Neural cell (in vitro differentiated cells): ENCODE results near the gene UBE3B. TPM values are rescaled to one million over a fixed set of nuclear protein-coding genes. Genes with fewer than 3 reads are reported as not detected.

Experiments
- H2AFZ ChIP-seq: fragments of 200-600, 300-800 bp; sonication (generic), shearing (Covaris generic); 2 replicates; pipeline ENCODE4 v1.6.0; 2014; ENCODE audit warnings: low read depth, mild to moderate bottlenecking, antibody characterized with exemption, low read length, moderate library complexity
- H3F3A ChIP-seq: fragments of 200-600 bp; shearing (Covaris generic); 2 replicates; pipeline ENCODE4 v1.6.1; 2016; ENCODE audit warnings: mild to moderate bottlenecking, moderate library complexity, mixed read lengths, antibody characterized with exemption, low read length; ENCODE audit not compliant: insufficient read depth, poor library complexity, severe bottlenecking
- H3K27ac ChIP-seq: fragments of 200-600, 300-800 bp; sonication (generic), shearing (Covaris generic); 2 replicates; pipeline ENCODE4 v1.5.1; 2014; ENCODE audit warnings: mild to moderate bottlenecking, low read length, moderate library complexity
- H3K27me3 ChIP-seq: fragments of 300-800, 200-600 bp; sonication (generic), shearing (Covaris generic); 2 replicates; pipeline ENCODE4 v1.6.0; 2014; ENCODE audit warnings: mild to moderate bottlenecking, low read depth, low read length, moderate library complexity; ENCODE audit not compliant: insufficient read depth
- H3K36me3 ChIP-seq: fragments of 300-800, 200-600 bp; sonication (generic), shearing (Covaris generic); 2 replicates; pipeline ENCODE4 v1.5.1; 2014; ENCODE audit warnings: mild to moderate bottlenecking, antibody characterized with exemption, low read length, moderate library complexity; ENCODE audit not compliant: insufficient read depth
- H3K4me2 ChIP-seq: fragments of 300-800, 200-600 bp; sonication (generic), shearing (Covaris generic); 2 replicates; pipeline ENCODE4 v1.6.0; 2014; ENCODE audit warnings: mild to moderate bottlenecking, low read length
- H3K4me3 ChIP-seq: fragments of 300-800, 200-600 bp; sonication (generic), shearing (Covaris generic); 2 replicates; pipeline ENCODE4 v1.5.1; 2014; ENCODE audit warnings: mild to moderate bottlenecking, low read length, moderate library complexity
- H3K79me2 ChIP-seq: fragments of 200-600 bp; shearing (Covaris generic); replicated peaks from 2 replicates; pipeline ENCODE4 v1.6.0; 2014; ENCODE audit warnings: mild to moderate bottlenecking, low read length, moderate library complexity; ENCODE audit not compliant: insufficient read depth
- H3K9ac ChIP-seq: fragments of 300-800, 200-600 bp; sonication (generic), shearing (Covaris generic); 2 replicates; pipeline ENCODE4 v1.6.1; 2016; ENCODE audit warnings: mild to moderate bottlenecking, low read length, mixed read lengths
- H3K9me2 ChIP-seq: fragments of 200-600 bp; shearing (Covaris generic); 2 replicates; pipeline ENCODE4 v1.6.1; 2016; ENCODE audit warnings: mild to moderate bottlenecking, low read length, mixed read lengths; ENCODE audit not compliant: insufficient read depth
- H3K9me3 ChIP-seq: fragments of 200-600, 300-800 bp; sonication (generic), shearing (Covaris generic); 2 replicates; pipeline ENCODE4 v1.6.1; 2016; ENCODE audit warnings: mild to moderate bottlenecking, mixed run types, low read length, moderate library complexity, mixed read lengths
- H4K20me1 ChIP-seq: fragments of 200-600 bp; shearing (Covaris generic); 2 replicates; pipeline ENCODE4 v1.6.1; 2016; ENCODE audit warnings: mild to moderate bottlenecking, mixed run types; ENCODE audit not compliant: insufficient read depth
- CTCF ChIP-seq: fragments of 450-650 bp; IDR thresholded peaks from 2 replicates; pipeline ENCODE4 v1.5.1; 2014; ENCODE audit warnings: antibody characterized with exemption, mild to moderate bottlenecking, moderate library complexity; ENCODE audit not compliant: poor library complexity, severe bottlenecking
- EP300 ChIP-seq: fragments of 450-650 bp; conservative IDR thresholded peaks from 2 replicates; pipeline ENCODE4 v1.6.1; 2014; ENCODE audit warnings: antibody characterized with exemption, mild to moderate bottlenecking, moderate library complexity; ENCODE audit not compliant: poor library complexity, severe bottlenecking
- EZH2 ChIP-seq: fragments of 200-600, 300-800 bp; shearing (Covaris generic), sonication (generic); IDR thresholded peaks from 2 replicates; pipeline ENCODE4 v1.6.1; 2014; ENCODE audit warnings: antibody characterized with exemption, low read length, borderline replicate concordance, mild to moderate bottlenecking; ENCODE audit not compliant: insufficient read depth, poor library complexity, severe bottlenecking
- MXI1 ChIP-seq: fragments of 450-650 bp; conservative IDR thresholded peaks from 2 replicates; pipeline ENCODE4 v1.6.1; 2014; ENCODE audit warnings: antibody characterized with exemption, mild to moderate bottlenecking; ENCODE audit not compliant: poor library complexity, severe bottlenecking
- POLR2AphosphoS5 ChIP-seq: IDR thresholded peaks from 2 replicates; pipeline ENCODE4 v1.6.1; 2012
- RAD21 ChIP-seq: fragments of 450-650 bp; conservative IDR thresholded peaks from 2 replicates; pipeline ENCODE4 v1.6.1; 2014; ENCODE audit warnings: antibody characterized with exemption, mild to moderate bottlenecking, moderate library complexity
- REST ChIP-seq: IDR thresholded peaks from 2 replicates; pipeline ENCODE4 v1.6.1; 2012; ENCODE audit warnings: borderline replicate concordance
- SMC3 ChIP-seq: fragments of 450-650 bp; conservative IDR thresholded peaks from 2 replicates; pipeline ENCODE4 v1.6.1; 2014; ENCODE audit warnings: antibody characterized with exemption, mild to moderate bottlenecking, moderate library complexity; ENCODE audit not compliant: poor library complexity
- TAF1 ChIP-seq: IDR thresholded peaks from 2 replicates; pipeline ENCODE4 v1.6.1; 2012; ENCODE audit warnings: low read depth
- polyA plus RNA-seq: library from polyadenylated mRNA; depleted of rRNA; stranded (reverse); fragments of >200 nt; gene quantifications from 2 replicates; pipeline ENCODE4 v1.2.3, GENCODE V29; 2014

UBE3B gene
- polyA plus RNA-seq, 1 donor from 2014 or later = 21.7 TPM

DNA sequence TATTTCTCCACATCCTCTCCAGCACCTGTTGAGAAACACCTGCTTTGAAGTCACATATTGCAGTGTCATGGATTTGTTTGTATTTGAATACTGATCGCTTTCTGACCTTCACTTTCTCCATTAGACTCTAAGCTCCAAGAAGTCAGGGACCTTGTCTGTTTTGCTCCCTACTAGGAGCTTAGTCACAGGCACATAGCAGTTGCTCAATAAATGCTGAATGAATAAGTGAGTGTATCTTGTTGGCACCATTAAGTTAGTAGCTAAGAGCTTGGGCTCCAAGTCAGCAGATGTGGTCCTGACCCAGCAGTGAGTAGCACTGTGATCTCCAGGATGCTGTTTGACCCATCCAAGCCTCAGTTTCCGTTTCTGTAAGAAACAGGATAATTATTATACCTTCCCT, 106.3 kb downstream of the UBE3B start:
- H3K9me2 ChIP-seq = no peaks in the 10 kb centered on the region
- TF ChIP-seq SMC3 (no peak), CTCF (no peak), REST (no peak), RAD21 (no peak), EP300 (no peak), EZH2 (no peak), MXI1 (no peak), POLR2AphosphoS5 (no peak), TAF1 (no peak)
- no peaks in the 10 kb centered on the region for H3F3A ChIP-seq
- no peak overlapping the region for H3K4me3 ChIP-seq
- H4K20me1 ChIP-seq = no peaks in the 10 kb centered on the region
- no peaks in the 10 kb centered on the region for H3K79me2 ChIP-seq
- no peak overlapping the region for H3K9ac ChIP-seq
- H3K9me3 ChIP-seq = no peaks in the 10 kb centered on the region
- peaks cover 9% of the 10 kb centered on the region for H3K36me3 ChIP-seq
- H3K27ac ChIP-seq = no peak overlapping the region
- H3K27me3 ChIP-seq = no peaks in the 10 kb centered on the region
- no peak overlapping the region for H3K4me2 ChIP-seq
- H2AFZ ChIP-seq = no peak overlapping the region

Other genes starting within 250 kb of the UBE3B start
- 0.14 and 0.30 TPM in 2 replicates for gene FOXN4, start 168.3 kb upstream of the UBE3B start, polyA plus RNA-seq
- 9.2 and 10.6 TPM in 2 replicates for gene MYO1H, start 129.7 kb upstream of the UBE3B start, polyA plus RNA-seq
- 69.4 and 69.9 TPM in 2 replicates for gene KCTD10, start 334 bp upstream of the UBE3B start, polyA plus RNA-seq
- 43.2 and 52.6 TPM in 2 replicates for gene MMAB, start 95.9 kb downstream of the UBE3B start, polyA plus RNA-seq
- 45.7 and 65.5 TPM in 2 replicates for gene MVK, start 96.2 kb downstream of the UBE3B start, polyA plus RNA-seq
- 6.4 and 8.5 TPM in 2 replicates for gene FAM222A, start 236.2 kb downstream of the UBE3B start, polyA plus RNA-seq